ENCODE results near the gene CLCN3.

CLCN3 gene

DNA sequence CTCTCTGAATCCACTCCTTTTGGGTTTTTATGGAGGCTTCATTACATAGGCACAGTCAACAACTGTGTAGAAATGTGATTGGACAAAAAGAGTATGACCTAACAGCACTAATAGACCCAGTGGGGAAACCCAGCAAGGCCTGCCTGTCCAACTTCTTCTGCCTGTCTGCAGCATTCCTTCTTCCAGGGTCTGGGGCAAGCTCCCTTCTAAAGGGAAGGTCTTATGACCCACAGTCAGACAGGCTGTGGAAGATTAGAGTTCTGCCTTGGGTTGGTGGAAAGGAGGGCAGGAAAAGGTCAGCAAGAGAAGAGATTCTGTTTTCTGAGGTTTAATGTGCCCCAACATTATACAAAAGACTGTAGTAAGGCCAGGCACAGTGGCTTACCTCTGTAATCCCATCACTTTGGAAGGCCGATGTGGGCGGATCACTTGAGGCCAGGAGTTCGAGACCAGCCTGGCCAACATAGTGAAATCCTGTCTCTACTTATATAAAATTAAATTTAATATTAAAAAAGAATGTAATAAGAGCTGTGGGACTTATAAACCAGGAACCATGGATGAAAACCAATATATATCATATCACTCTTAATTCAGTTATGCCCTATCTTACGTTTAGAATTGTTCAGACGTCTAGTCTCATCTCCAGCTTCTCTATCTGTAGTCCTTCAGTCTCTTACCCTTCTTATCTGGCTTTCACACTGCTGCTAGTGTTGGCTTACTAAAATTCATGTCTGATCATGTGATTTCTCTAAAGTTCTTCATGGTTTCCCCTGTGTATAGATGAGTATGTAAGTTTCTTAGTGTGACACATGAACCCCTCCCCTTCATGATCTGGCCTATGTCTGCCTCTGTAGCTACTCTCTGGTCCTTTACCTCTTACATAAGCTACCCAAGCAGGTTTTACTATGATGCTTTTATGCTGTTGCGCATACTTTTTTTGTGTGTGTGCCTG is 6.2 kb downstream of the CLCN3 start:
- no peaks in the 10 kb centered on the region for H3K27me3 ChIP-seq (ENCODE audit: insufficient read depth, low read depth)
- H3K27ac ChIP-seq, result no peak overlapping the region
- no peaks in the 10 kb centered on the region for H3K36me3 ChIP-seq (ENCODE audit: insufficient read depth)
- H3K9ac ChIP-seq, result no peak overlapping the region
- TF ChIP-seq, protein P1, sequence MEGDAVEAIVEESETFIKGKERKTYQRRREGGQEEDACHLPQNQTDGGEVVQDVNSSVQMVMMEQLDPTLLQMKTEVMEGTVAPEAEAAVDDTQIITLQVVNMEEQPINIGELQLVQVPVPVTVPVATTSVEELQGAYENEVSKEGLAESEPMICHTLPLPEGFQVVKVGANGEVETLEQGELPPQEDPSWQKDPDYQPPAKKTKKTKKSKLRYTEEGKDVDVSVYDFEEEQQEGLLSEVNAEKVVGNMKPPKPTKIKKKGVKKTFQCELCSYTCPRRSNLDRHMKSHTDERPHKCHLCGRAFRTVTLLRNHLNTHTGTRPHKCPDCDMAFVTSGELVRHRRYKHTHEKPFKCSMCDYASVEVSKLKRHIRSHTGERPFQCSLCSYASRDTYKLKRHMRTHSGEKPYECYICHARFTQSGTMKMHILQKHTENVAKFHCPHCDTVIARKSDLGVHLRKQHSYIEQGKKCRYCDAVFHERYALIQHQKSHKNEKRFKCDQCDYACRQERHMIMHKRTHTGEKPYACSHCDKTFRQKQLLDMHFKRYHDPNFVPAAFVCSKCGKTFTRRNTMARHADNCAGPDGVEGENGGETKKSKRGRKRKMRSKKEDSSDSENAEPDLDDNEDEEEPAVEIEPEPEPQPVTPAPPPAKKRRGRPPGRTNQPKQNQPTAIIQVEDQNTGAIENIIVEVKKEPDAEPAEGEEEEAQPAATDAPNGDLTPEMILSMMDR (conservative IDR thresholded peaks at IDR 0.05; ENCODE audit: low read depth, low read length), result no peak
- H3K79me2 ChIP-seq (ENCODE audit: insufficient read depth, low read depth), result peaks cover 69% of the 10 kb centered on the region
- no peak overlapping the region for H3K4me2 ChIP-seq
- H3K4me1 ChIP-seq (ENCODE audit: low read depth, poor library complexity, severe bottlenecking), result peaks cover 16% of the 10 kb centered on the region
- H2AFZ ChIP-seq (ENCODE audit: low read depth), result no peak overlapping the region
- H4K20me1 ChIP-seq (ENCODE audit: insufficient read depth), result no peaks in the 10 kb centered on the region
- no peak overlapping the region for H3K4me3 ChIP-seq (IDR thresholded peaks at IDR 0.05; ENCODE audit: insufficient read depth, low read depth, low read length)

- no peaks in the 10 kb centered on the region for H4K20me1 ChIP-seq (ENCODE audit: insufficient read depth)
- no peak overlapping the region for H3K27ac ChIP-seq
Measured at GRCh38 chr4:169627307-169627706, 6.9 kb downstream of the CLCN3 start.

DNA sequence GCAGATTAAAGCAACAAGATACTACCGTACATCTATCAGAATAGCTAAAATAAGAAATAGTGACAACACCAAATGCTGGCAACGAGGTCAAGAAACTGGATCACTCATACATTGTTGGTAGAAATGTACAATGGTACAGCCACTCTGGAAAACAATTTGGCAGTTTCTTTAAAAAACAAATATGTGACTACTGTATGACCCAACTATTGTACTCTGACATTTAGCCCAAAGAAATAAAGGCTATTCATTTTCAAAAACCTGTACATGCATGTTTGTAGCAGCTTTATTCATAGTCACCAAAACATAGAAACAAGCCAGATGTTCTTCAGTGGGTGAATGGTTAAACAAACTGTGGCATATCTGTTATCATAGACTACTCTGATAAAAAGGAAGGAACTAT is 8.2 kb downstream of the CLCN3 start:
- Histone ChIP-seq H3K27me3 (ENCODE audit: insufficient read depth, low read depth) (no peaks in the 10 kb centered on the region), H3K27ac (no peak overlapping the region), H3K4me2 (no peak overlapping the region), H3K36me3 (ENCODE audit: insufficient read depth) (no peaks in the 10 kb centered on the region), H2AFZ (ENCODE audit: low read depth) (no peak overlapping the region), H3K9ac (no peak overlapping the region), H4K20me1 (ENCODE audit: insufficient read depth) (no peaks in the 10 kb centered on the region), H3K79me2 (ENCODE audit: insufficient read depth, low read depth) (peaks cover 56% of the 10 kb centered on the region), H3K4me3 (IDR thresholded peaks at IDR 0.05; ENCODE audit: insufficient read depth, low read depth, low read length) (no peak overlapping the region), H3K4me1 (ENCODE audit: low read depth, poor library complexity, severe bottlenecking) (peaks cover 3% of the 10 kb centered on the region)
- TF ChIP-seq, protein P1 (conservative IDR thresholded peaks at IDR 0.05; ENCODE audit: low read depth, low read length), result no peak

More at GRCh38 chr4:169627307-169627706, 6.9 kb downstream of the CLCN3 start:
- peaks cover 15% of the 10 kb centered on the region for H3K4me1 ChIP-seq (ENCODE audit: low read depth, poor library complexity, severe bottlenecking)
- H3K79me2 ChIP-seq (ENCODE audit: insufficient read depth, low read depth), result peaks cover 62% of the 10 kb centered on the region
- H3K4me2 ChIP-seq, result no peak overlapping the region
- H3K27me3 ChIP-seq (ENCODE audit: insufficient read depth, low read depth), result no peaks in the 10 kb centered on the region
- H3K9ac ChIP-seq, result no peak overlapping the region
- no peaks in the 10 kb centered on the region for H3K36me3 ChIP-seq (ENCODE audit: insufficient read depth)
- no peak overlapping the region for H3K4me3 ChIP-seq (IDR thresholded peaks at IDR 0.05; ENCODE audit: insufficient read depth, low read depth, low read length)
- no peak overlapping the region for H2AFZ ChIP-seq (ENCODE audit: low read depth)
- TF ChIP-seq, protein P1 (conservative IDR thresholded peaks at IDR 0.05; ENCODE audit: low read depth, low read length), result no peak

DNA sequence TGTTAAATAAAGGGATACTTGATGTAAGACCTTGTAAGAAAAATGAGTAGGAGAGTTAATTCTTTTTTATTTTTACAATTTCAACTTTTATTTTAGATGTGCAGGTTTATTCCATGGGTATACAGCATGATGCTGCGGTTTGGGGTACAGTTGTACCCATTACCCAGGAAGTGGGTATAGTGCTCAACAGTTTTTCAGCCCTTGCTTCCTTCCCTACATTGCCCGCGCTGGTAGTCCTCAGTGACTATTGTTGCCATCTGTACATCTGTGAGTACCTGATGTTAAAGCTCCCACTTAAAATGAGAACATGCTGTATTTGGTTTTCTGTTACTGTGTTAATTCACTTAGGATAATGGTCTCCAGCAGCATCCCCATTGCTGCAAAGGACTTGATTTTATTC is 9.7 kb downstream of the CLCN3 start:
- no peak overlapping the region for H3K4me3 ChIP-seq (IDR thresholded peaks at IDR 0.05; ENCODE audit: insufficient read depth, low read depth, low read length)
- no peak overlapping the region for H3K9ac ChIP-seq
- H3K4me2 ChIP-seq, result no peak overlapping the region
- H3K79me2 ChIP-seq (ENCODE audit: insufficient read depth, low read depth), result peaks cover 48% of the 10 kb centered on the region
- H4K20me1 ChIP-seq (ENCODE audit: insufficient read depth), result no peaks in the 10 kb centered on the region
- no peaks in the 10 kb centered on the region for H3K27me3 ChIP-seq (ENCODE audit: insufficient read depth, low read depth)
- no peaks in the 10 kb centered on the region for H3K36me3 ChIP-seq (ENCODE audit: insufficient read depth)
- H3K27ac ChIP-seq, result no peak overlapping the region
- peaks cover 1% of the 10 kb centered on the region for H3K4me1 ChIP-seq (ENCODE audit: low read depth, poor library complexity, severe bottlenecking)
- TF ChIP-seq, protein P1 (conservative IDR thresholded peaks at IDR 0.05; ENCODE audit: low read depth, low read length), result no peak
- no peak overlapping the region for H2AFZ ChIP-seq (ENCODE audit: low read depth)

Data from KMS-11 (cell line).